ENCODE data around the gene CANT1. TPM values are rescaled to one million over a fixed set of nuclear protein-coding genes. Genes with fewer than 3 reads are reported as not detected.
"Not testable (repeated sequence)": the region's sequence is repeated elsewhere in the genome, so short reads cannot be mapped to it uniquely, and the experiment has no call there.

Gene CANT1
- total RNA-seq, 2 donors from 2014 or later, result 247 to 390 TPM

DNA sequence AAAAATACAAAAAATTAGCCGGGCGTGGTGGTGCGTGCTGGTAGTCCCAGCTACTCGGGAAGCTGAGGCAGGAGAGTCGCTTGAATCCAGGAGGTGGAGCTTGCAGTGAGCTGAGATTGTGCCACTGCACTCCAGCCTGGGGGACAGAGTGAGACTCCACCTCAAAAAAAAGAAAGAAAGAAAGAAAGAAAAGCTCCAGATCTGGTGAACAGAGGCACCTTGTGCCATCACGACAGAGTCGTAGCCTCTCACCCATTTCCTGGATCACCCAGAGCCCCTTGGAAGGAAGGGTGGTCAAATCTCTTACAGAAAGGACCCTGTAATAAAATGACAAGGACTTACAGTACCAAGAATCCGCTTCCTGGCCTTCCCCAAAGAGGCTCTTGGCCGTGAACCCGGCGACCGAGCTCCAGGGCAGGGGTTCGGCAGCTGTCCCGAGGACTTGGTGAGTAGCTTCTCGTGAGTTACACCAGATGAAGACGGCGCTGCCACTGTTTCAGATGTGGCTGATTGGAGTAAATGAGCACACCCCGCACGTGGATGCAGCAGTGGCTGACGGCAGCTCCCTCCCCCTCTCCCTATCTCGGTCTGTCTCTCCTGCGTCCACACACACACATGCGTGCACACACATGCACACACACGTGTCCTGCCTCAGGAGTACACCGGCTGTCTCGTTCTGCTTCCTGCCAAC is 43.3 kb downstream of the CANT1 start:
- no peaks in the 10 kb centered on the region for H3K9me3 ChIP-seq

DNA sequence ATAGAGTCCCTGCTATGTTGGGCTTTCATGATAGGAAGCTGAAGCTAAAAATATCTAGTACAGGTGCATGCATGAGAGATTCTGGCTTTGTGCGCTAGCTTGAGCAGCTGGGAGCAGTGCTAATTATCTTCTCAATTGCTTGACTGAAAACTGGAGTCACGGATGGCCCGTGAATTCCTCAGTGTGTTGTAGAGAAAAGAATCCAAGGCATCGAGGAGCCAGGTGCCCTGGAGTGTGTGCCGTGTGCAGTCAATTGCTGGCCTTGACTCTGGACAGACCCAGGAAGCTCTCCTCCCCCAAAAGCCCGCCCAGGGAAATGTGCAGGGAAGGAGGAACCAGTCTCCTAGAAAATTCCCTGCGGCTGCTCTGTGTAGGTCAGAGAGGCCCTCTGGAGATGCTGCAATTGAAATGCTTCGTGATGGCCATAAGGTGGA is 44.1 kb downstream of the CANT1 start:
- Histone ChIP-seq H3K27ac (no peak overlapping the region), H3K9me3 (no peaks in the 10 kb centered on the region), H3K4me3 (no peak overlapping the region), H3K27me3 (no peaks in the 10 kb centered on the region), H3K9ac (ENCODE audit: low read depth in 2 of 2, low read length in 2 of 2) (no peak overlapping the region), H3K4me1 (no peaks in the 10 kb centered on the region), H3K36me3 (no peaks in the 10 kb centered on the region)
- DNase-seq, result no peak
- intact Hi-C loops (cut with DNase I), result no loop called here
- TF ChIP-seq, protein P1, sequence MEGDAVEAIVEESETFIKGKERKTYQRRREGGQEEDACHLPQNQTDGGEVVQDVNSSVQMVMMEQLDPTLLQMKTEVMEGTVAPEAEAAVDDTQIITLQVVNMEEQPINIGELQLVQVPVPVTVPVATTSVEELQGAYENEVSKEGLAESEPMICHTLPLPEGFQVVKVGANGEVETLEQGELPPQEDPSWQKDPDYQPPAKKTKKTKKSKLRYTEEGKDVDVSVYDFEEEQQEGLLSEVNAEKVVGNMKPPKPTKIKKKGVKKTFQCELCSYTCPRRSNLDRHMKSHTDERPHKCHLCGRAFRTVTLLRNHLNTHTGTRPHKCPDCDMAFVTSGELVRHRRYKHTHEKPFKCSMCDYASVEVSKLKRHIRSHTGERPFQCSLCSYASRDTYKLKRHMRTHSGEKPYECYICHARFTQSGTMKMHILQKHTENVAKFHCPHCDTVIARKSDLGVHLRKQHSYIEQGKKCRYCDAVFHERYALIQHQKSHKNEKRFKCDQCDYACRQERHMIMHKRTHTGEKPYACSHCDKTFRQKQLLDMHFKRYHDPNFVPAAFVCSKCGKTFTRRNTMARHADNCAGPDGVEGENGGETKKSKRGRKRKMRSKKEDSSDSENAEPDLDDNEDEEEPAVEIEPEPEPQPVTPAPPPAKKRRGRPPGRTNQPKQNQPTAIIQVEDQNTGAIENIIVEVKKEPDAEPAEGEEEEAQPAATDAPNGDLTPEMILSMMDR (IDR thresholded peaks at IDR 0.05), result no peak

More for the DNA sequence above, 43.3 kb downstream of the CANT1 start:
- intact Hi-C loops (cut with DNase I), result no loop called here
- Histone ChIP-seq H3K4me1 (peaks cover 4% of the 10 kb centered on the region), H3K27ac (no peak overlapping the region), H3K4me3 (no peak overlapping the region), H3K36me3 (no peaks in the 10 kb centered on the region), H3K27me3 (no peaks in the 10 kb centered on the region), H3K9ac (ENCODE audit: low read depth in 2 of 2, low read length in 2 of 2) (no peak overlapping the region)
- TF ChIP-seq, protein P1 (IDR thresholded peaks at IDR 0.05), result no peak
- peak; percentile 18 for DNase-seq

DNA sequence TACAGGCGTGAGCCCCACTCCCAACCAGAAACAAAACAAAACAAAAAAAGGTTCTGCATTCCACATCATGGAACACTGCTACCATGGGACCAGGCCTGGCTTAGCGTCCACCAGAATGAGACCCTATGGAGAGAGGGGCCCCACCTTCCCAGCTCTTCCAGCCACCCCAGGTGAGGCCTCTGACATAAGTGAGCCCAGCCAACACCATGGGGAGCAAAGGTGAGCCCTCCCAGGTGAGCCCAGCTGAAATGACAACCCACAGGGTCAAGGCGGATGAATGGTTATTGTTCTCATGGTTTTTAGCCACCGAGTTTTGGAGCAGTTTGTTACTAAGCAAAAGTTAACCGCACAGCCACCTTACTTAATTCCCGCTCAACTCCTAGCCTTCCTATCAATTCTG is 46.2 kb downstream of the CANT1 start:
- no peak overlapping the region for H3K4me3 ChIP-seq
- H3K9ac ChIP-seq (ENCODE audit: low read depth in 2 of 2, low read length in 2 of 2), result no peak overlapping the region
- H3K9me3 ChIP-seq, result no peaks in the 10 kb centered on the region
- H3K27ac ChIP-seq, result peak overlapping the region; percentile 27
- TF ChIP-seq, protein P1 (IDR thresholded peaks at IDR 0.05), result no peak
- intact Hi-C loops (cut with DNase I), result no loop called here
- no peak for DNase-seq
- H3K4me1 ChIP-seq, result no peaks in the 10 kb centered on the region
- H3K36me3 ChIP-seq, result no peaks in the 10 kb centered on the region
- no peaks in the 10 kb centered on the region for H3K27me3 ChIP-seq

DNA sequence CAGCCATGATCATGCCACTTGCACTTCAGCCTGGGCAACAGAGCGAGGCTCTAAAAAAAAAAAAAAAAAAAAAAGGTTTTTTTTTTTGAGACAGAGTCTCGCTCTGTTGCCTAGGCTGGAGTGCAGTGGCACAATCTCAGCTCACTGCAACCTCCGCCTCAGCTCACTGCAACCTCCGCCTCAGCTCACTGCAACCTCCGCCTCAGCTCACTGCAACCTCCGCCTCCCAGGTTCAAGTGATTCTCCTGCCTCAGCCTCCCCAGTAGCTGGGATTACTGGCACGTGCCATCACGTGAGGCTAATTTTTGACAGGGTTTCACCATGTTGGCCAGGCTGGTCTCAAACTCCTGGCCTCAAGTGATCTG is 46.6 kb downstream of the CANT1 start:
- H3K27ac ChIP-seq, result peak overlapping the region; percentile 27
- H3K27me3 ChIP-seq; H3K9ac ChIP-seq (ENCODE audit: low read depth in 2 of 2, low read length in 2 of 2); H3K9me3 ChIP-seq; DNase-seq; intact Hi-C loops (cut with DNase I); H3K4me1 ChIP-seq; H3K36me3 ChIP-seq; H3K4me3 ChIP-seq: not testable (repeated sequence)

DNA sequence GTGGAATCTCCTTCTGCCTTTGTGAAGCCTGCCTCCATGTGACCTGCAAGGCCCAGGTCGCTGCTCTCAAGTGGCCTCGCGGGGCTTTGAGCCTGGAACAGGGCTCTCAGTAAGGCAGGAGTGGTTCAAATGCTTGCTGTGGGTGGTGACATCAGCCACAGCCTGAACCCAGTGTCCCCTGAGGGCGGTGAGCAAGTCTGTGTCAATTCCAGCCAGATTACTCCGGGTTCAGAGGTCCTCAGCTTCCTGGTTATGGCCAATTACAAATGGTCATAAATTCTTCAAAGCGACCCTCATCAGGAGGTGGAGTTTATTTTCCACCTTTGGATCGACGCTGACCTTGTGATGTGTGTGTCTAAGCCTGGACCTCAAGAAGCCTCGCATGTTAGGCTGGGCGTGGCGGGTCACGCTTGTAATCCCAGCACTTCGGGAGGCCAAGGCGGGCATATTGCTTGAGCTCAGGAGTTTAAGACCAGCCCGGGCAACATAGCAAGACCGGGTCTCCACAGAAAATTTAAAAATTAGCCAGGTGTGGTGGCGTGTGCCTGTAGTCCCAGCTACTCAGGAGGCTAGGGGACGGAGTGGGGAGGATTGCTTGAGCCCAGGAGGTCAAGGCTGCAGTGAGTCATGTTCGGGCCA is 47.1 kb downstream of the CANT1 start:
- H3K9ac ChIP-seq (ENCODE audit: low read depth in 2 of 2, low read length in 2 of 2), result peak overlapping the region in 1 of 2 donors; percentile 12
- peak overlapping the region; percentile 15 for H3K27ac ChIP-seq
- H3K9me3 ChIP-seq, result no peaks in the 10 kb centered on the region

More for the DNA sequence above, 47.1 kb downstream of the CANT1 start:
- H3K27me3 ChIP-seq, result no peaks in the 10 kb centered on the region
- no peak overlapping the region for H3K4me3 ChIP-seq
- no peaks in the 10 kb centered on the region for H3K36me3 ChIP-seq
- intact Hi-C loops (cut with DNase I), result no loop called here
- no peaks in the 10 kb centered on the region for H3K4me1 ChIP-seq
- peak; percentile 77 for DNase-seq
- TF ChIP-seq, protein P1 (IDR thresholded peaks at IDR 0.05), result no peak
